ENCODE measurements around the gene NOL4.

GRCh38 chr18:34220081-34220815 lies 4.5 kb downstream of the NOL4 start:
- TF ChIP-seq POLR2AphosphoS5 (IDR thresholded peaks at IDR 0.05; ENCODE audit: low read depth, low read length), result no peak
- no peak for TF ChIP-seq CTCF (IDR thresholded peaks at IDR 0.05; ENCODE audit: control extremely low read depth in 1 of 3, insufficient read depth in 1 of 3, low read depth in 1 of 3, low read length in 3 of 3)
- no peak for TF ChIP-seq POLR2A (IDR thresholded peaks at IDR 0.05; ENCODE audit: control extremely low read depth in 1 of 2, low read depth in 2 of 2, low read length in 2 of 2)
- TF ChIP-seq CHD2 (IDR thresholded peaks at IDR 0.05; ENCODE audit: low read length), result no peak
